ENCODE results near the gene TECPR1.
A peak's percentile ranks its signal among the peaks of the same experiment; 100 is the strongest.

The TECPR1 gene

DNA sequence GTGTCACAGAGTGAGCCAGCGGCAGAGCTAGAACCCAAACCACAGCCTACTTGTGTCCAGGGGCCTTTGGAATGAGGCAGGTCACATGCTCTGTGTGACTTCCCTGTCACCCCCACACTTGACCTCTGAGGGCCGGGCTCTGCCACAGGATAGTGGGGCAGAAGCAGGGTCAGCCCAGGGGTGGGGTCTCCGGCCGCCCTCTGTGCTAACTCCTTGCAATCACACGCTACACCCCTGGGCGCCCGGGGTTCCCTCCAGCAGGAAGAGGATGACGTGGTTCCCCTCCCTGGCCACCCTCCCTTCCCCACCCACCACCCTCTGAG lies 19.8 kb downstream of the TECPR1 start:
- POLR2A ChIA-PET, result no interaction called here

DNA sequence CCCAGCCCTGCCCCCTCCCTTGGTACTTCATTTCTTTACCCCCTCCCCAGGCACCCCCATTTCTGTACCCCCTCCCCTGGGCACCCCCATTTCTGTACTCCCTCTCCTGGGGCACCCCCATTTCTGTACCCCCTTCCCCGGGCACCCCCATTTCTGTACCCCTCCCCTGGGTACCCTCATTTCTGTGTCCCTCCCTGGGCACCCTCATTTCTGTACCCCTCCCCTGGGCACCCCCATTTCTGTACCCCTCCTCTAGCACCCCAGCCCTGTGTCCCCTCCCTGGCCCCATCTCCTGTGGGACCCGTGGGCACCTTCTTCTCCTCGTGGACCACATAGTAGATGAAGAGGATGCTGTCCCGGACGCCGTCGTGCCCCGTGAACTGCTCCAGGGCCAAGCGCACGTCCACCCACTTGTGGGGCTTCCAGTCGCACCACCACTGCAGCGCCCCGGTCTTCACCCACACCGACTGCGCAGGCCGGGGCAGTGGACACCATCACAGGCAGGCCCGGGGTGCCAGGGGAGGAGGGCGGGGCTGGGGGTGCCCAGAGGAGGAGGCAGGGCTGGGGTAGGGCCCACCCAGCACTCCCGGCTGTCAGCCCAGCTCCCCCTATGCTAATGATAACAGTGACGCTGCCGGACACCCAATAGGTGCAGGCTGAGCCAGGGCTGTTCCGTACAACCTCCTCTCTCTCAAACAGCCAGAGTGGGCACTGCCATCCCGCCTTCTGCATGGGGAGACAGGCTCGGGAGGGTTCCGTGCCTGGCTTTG lies 20.4 kb downstream of the TECPR1 start:
- no peak overlapping the region for H3K27ac ChIP-seq (ENCODE audit: extremely low read depth, low read depth, low read length)
- no peaks in the 10 kb centered on the region for H3K9me3 ChIP-seq (ENCODE audit: control insufficient read depth, insufficient read depth, low read depth, low read length)
- ChIA-PET CTCF (interaction anchor here (0.6 kb wide), 1 partner anchor 1862 kb away, joined by 3 read pairs; no protein-coding TSS in a partner anchor), POLR2A (no interaction called here)
- H3K36me3 ChIP-seq (ENCODE audit: control insufficient read depth in 2 of 2, insufficient read depth in 1 of 2, low read length in 2 of 2), result peaks cover 0 to 3% of the 10 kb centered on the region in 2 experiments; a peak in 1 of 3 replicates
- no peaks in the 10 kb centered on the region for H3K4me1 ChIP-seq (ENCODE audit: control insufficient read depth, insufficient read depth, low read length)
- no peak overlapping the region for H3K4me3 ChIP-seq (ENCODE audit: low read depth, low read length)
- TF ChIP-seq ZNF48 (tag by site-specific recombination; IDR thresholded peaks at IDR 0.05), result no peak
- no peak for TF ChIP-seq PRDM1 (tag by site-specific recombination; IDR thresholded peaks at IDR 0.05)
- TF ChIP-seq, protein P1, sequence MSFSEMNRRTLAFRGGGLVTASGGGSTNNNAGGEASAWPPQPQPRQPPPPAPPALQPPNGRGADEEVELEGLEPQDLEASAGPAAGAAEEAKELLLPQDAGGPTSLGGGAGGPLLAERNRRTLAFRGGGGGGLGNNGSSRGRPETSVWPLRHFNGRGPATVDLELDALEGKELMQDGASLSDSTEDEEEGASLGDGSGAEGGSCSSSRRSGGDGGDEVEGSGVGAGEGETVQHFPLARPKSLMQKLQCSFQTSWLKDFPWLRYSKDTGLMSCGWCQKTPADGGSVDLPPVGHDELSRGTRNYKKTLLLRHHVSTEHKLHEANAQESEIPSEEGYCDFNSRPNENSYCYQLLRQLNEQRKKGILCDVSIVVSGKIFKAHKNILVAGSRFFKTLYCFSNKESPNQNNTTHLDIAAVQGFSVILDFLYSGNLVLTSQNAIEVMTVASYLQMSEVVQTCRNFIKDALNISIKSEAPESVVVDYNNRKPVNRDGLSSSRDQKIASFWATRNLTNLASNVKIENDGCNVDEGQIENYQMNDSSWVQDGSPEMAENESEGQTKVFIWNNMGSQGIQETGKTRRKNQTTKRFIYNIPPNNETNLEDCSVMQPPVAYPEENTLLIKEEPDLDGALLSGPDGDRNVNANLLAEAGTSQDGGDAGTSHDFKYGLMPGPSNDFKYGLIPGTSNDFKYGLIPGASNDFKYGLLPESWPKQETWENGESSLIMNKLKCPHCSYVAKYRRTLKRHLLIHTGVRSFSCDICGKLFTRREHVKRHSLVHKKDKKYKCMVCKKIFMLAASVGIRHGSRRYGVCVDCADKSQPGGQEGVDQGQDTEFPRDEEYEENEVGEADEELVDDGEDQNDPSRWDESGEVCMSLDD (tag by site-specific recombination; IDR thresholded peaks at IDR 0.05), result peak; percentile 92
- TF ChIP-seq GLI2 (tag by site-specific recombination; IDR thresholded peaks at IDR 0.05; ENCODE audit: borderline replicate concordance, low read depth), result no peak

More for the DNA sequence above, 19.8 kb downstream of the TECPR1 start:
- H3K27ac ChIP-seq (ENCODE audit: extremely low read depth, low read depth, low read length), result no peak overlapping the region
- H3K4me3 ChIP-seq (ENCODE audit: low read depth, low read length), result no peak overlapping the region
- CTCF ChIA-PET, result interaction anchor here (0.6 to 0.7 kb wide), 3 partner anchors 10 to 1863 kb away, joined by 3 read pairs; no protein-coding TSS in a partner anchor
- H3K4me1 ChIP-seq (ENCODE audit: control insufficient read depth, insufficient read depth, low read length), result no peaks in the 10 kb centered on the region
- peaks cover 0 to 3% of the 10 kb centered on the region in 2 experiments; a peak in 1 of 3 replicates for H3K36me3 ChIP-seq (ENCODE audit: control insufficient read depth in 2 of 2, insufficient read depth in 1 of 2, low read length in 2 of 2)
- H3K9me3 ChIP-seq (ENCODE audit: control insufficient read depth, insufficient read depth, low read depth, low read length), result no peaks in the 10 kb centered on the region
- TF ChIP-seq ZNF214 (tag by site-specific recombination; IDR thresholded peaks at IDR 0.05; ENCODE audit: borderline replicate concordance) (no peak), KLF8 (tag by site-specific recombination; IDR thresholded peaks at IDR 0.05) (no peak), ZNF157 (tag by site-specific recombination; IDR thresholded peaks at IDR 0.05) (no peak), ZNF777 (tag by site-specific recombination; IDR thresholded peaks at IDR 0.05; ENCODE audit: borderline replicate concordance) (no peak), ZNF610 (tag by site-specific recombination; IDR thresholded peaks at IDR 0.05; ENCODE audit: borderline replicate concordance) (no peak), ZBTB1 (tag by site-specific recombination; IDR thresholded peaks at IDR 0.05) (no peak), ZNF221 (tag by site-specific recombination; IDR thresholded peaks at IDR 0.05; ENCODE audit: borderline replicate concordance) (no peak), ZNF354C (tag by site-specific recombination; IDR thresholded peaks at IDR 0.05; ENCODE audit: borderline replicate concordance, low read depth) (no peak), ZNF544 (tag by site-specific recombination; IDR thresholded peaks at IDR 0.05) (no peak), KLF7 (tag by site-specific recombination; IDR thresholded peaks at IDR 0.05; ENCODE audit: borderline replicate concordance) (no peak)
- TF ChIP-seq, protein P2, sequence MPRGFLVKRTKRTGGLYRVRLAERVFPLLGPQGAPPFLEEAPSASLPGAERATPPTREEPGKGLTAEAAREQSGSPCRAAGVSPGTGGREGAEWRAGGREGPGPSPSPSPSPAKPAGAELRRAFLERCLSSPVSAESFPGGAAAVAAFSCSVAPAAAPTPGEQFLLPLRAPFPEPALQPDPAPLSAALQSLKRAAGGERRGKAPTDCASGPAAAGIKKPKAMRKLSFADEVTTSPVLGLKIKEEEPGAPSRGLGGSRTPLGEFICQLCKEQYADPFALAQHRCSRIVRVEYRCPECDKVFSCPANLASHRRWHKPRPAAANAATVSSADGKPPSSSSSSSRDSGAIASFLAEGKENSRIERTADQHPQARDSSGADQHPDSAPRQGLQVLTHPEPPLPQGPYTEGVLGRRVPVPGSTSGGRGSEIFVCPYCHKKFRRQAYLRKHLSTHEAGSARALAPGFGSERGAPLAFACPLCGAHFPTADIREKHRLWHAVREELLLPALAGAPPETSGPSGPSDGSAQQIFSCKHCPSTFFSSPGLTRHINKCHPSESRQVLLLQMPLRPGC (tag by site-specific recombination; IDR thresholded peaks at IDR 0.05), result no peak
- TF ChIP-seq, protein P3, sequence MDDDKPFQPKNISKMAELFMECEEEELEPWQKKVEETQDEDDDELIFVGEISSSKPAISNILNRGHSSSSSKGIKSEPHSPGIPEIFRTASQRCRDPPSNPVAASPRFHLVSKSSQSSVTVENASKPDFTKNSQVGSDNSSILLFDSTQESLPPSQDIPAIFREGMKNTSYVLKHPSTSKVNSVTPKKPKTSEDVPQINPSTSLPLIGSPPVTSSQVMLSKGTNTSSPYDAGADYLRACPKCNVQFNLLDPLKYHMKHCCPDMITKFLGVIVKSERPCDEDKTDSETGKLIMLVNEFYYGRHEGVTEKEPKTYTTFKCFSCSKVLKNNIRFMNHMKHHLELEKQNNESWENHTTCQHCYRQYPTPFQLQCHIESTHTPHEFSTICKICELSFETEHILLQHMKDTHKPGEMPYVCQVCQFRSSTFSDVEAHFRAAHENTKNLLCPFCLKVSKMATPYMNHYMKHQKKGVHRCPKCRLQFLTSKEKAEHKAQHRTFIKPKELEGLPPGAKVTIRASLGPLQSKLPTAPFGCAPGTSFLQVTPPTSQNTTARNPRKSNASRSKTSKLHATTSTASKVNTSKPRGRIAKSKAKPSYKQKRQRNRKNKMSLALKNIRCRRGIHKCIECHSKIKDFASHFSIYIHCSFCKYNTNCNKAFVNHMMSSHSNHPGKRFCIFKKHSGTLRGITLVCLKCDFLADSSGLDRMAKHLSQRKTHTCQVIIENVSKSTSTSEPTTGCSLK (tag by site-specific recombination; IDR thresholded peaks at IDR 0.05), result no peak

Data from HEK293 (cell line).